ENCODE data around the gene ST6GALNAC4.

Gene ST6GALNAC4

DNA sequence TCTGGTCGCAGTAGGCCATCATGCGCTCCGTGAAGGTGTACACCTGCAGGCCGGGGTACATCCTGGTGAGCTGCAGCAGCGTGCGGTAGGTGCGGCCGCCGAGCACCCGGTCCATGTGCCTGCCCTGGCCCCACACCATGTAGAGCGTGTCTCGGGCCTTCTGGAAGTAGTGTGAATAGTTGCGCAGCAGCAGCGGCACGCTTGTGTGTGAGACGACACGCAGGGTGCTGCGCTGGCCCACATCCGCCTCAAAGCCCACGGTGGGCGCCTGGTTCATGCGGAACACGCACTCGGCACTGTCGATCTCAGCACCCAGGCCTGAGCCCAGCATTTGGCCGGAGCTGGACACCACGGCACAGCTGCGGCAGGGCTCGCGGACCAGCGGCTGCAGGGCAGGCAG is 4.5 kb downstream of the ST6GALNAC4 start:
- no peak for DNase-seq (ENCODE audit: low read depth in 3 of 3)

DNA sequence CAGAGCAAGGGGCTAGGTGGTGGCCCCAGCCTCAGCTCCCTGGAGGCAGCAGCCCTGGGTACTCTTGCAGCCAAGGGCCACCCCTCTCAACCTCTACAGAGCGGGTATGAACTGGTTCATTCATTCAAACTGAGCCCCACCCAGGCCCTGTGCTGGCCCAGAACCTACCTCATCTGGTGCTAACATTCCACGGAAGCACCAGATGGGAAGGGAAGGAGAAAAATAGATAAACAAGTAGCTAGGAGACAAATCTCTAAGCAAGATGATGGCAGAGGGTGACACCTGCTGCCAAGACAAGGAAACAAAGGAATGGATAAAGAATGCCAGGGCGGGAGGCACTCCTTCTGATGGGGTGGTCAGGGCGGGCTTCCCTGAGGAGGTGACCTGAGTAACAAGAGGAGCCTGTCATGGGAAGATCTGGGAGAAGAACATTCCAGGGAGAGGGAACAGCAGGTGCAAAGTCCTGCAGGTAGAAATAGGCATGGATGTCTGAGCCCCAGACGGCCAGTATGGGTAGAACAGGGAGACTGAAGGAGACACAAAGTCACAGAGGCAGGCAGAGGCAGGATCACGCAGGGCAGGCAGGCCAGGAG is 6.1 kb downstream of the ST6GALNAC4 start:
- no peak for DNase-seq (ENCODE audit: low read depth in 3 of 3)

DNA sequence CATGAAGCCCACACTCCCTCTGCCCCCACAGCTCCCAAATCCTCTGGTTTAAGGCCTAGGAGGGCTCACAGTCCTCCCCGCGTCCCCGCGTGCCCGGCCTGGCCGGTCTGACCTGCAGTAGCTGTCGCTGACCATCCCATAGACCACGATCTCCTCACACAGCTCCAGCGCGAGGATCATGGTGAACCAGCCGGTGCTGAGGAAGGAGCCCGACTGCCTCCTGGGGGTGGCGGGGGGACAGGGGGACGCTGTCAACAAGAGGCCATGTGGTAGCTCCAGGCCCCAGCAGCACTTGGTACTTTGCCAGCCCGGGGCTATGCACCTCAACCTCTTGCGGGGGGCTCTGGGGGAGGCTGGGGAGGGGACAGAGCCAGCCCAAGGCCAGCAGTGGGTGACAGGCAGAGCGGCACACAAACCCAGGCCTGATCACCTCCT is 7.0 kb downstream of the ST6GALNAC4 start:
- DNase-seq (ENCODE audit: low read depth in 3 of 3), result no peak

- no peak for DNase-seq (ENCODE audit: low read depth in 3 of 3)
Measured at GRCh38 chr9:127908660-127908926, 8.2 kb downstream of the ST6GALNAC4 start.

DNA sequence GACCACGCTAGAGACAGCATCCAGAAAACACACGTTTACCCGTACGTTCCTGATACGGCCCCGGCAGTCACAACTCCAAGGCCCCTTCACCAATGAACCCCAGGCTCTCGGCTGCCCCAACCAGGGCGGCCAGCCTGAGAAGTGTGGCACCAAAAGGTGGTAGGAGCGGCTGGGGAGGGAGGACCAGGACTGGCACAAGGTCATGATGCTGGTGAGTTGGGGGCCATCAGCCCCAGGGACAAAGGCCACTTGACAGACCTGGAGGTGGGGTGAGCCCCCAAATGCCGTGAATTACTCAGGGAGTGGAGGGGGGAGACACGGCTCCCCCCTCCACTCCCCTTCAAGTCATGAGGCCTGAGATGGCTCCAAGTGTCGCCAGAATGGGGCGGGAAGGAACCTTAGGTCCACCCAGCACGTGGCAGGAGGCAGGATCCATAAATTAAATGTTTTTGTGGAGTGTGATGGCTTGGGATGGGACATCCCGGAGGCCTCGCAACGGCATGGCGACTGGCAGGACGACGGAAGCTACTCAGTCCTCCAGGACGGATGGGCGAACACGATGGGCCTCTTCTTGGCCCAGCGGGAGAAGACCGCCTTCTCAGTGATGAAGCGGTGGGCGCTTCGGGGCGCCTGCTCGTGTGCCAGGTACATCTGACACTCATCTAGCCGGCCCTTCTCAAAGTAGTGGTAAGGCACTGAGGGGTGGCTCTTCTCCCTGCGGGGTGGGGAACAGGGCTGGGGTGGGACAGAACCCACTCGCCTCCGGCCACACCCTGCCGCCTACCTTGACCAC is 8.8 kb downstream of the ST6GALNAC4 start:
- no peak for DNase-seq (ENCODE audit: low read depth in 3 of 3)

DNA sequence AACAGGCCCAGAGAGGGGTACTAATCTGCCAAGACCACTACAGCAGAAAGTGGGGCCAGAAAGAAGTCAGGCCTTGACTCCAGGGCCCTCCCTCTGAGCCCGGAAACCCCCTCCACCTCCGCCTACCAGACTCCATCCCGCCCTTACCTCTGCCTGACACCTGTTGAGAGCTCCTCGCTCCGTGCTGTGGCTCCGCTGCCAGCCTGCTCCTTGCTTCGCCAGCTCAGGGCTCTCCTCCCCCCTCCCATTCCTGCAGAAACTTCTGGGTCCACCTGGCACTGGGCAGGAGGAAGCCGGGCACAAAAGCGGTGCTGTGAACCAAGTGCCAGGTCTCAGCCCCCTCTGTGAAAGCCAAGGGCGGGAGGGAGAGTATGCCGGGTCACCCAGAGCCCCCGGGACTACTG is 11.1 kb downstream of the ST6GALNAC4 start:
- DNase-seq (ENCODE audit: low read depth in 3 of 3), result peak in 1 of 3 donors; percentile 46

GRCh38 chr9:127905004-127905728 is 11.7 kb downstream of the ST6GALNAC4 start:
- DNase-seq (ENCODE audit: low read depth in 3 of 3), result peak in 1 of 3 donors; percentile 50

DNA sequence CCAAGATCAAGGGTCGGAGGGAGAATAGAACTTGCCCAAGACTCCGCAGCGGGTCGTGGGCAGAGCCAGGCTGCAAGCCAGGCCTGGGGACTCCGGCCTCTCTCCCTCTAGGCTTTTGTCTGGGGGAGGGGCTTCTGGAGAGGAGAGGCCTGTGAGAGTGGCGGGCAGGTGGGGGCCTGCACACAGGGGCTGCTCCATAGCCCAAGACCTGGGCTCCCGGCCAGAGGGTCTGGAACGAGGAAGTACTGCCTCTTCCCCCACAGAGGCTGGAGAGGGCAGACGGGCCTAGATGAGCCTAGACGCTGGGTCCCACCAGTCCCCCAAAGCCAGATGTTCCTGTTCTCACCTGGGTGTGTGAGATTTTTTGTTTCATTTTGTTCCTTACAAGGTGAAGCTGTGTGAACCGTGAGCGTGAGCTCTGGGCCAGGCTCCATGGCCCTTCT is 12.3 kb downstream of the ST6GALNAC4 start:
- peak in 1 of 3 donors; percentile 31 for DNase-seq (ENCODE audit: low read depth in 3 of 3)

DNA sequence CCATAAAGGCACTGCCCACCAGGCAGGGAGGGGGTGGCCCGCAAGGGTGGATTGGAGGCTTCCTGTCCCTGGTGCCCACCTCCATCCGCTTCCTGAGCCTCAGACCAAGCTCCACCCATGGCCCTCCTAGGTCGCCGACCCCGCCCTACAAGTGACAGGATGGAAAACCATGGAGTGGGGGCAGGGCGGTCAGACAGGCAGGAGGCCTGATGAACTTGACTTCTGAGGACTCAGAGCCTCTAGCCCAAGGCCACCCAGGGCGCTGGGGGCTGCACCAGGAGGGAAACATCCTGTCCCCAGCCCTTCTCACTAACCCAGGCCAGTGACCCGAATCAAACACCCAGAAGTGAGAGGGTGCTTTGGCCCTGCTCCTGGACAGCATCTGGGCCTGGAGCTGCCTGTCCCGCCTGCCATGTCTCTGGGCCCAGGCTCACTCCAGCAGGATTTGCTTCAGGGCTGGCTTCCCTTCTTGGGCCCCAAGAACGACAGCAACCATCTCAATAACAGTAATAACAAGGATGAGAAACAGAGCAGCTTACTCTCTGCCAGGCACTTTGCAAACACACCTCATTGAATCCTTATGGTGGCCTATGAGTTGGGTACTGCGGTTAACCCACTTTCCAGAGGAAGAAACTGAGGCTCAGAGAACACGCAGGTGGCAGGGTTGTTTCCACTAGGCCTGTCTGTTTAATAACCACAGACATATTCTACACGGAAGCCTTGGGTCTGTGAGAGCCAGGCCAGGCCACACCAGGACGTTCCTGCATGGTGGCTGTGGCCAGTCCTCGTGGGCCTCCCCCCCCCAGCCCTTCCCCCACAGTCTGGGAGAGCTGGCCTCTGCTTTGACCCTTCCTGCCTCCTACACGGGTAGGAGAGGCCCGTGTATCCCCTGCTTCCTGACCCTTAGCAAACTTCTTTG is 13.0 kb downstream of the ST6GALNAC4 start:
- peak; percentile 71 to 88 (median 79) for DNase-seq (ENCODE audit: low read depth in 3 of 3)

GRCh38 chr9:127899128-127899943 is 17.5 kb downstream of the ST6GALNAC4 start, which contains the start of gene ST6GALNAC6:
Gene ST6GALNAC6 (minus strand): TSS chr9:127899603. CDS start chr9:127897981, 1,622 bp downstream.
- DNase-seq (ENCODE audit: low read depth in 3 of 3), result peak in 2 of 3 donors; percentile 40 to 68

- DNase-seq (ENCODE audit: low read depth in 3 of 3), result no peak
Measured at GRCh38 chr9:127898433-127899127, 18.3 kb downstream of the ST6GALNAC4 start.

DNA sequence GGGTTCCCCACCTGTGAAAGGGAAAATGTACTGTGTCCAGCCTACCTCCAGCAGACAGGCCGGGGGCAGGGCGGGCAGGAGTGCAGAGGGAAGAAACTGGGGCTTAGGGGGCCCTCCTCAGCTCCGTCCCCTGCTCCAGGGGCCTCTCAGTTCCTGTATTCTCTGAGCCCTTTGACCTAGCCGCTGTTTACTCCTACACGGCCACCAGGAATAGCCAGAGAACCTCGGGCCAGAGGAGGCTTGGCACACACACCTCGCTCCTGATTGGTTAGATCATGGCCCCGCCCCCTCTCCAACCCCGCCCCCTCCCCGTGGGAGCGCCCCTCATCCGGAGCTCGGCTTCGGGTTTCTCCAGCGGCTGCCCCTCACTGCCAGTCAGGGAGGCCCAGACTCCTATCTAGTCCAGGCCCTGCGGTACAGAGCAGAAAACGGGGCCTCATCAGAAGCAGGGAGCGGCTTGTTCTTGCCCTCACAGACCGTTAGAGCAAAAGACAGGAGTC is 19.6 kb downstream of the ST6GALNAC4 start:
- DNase-seq (ENCODE audit: low read depth in 3 of 3), result peak in 1 of 3 donors; percentile 33

GRCh38 chr9:127896395-127897192 is 20.2 kb downstream of the ST6GALNAC4 start:
- no peak for DNase-seq (ENCODE audit: low read depth in 3 of 3)

DNA sequence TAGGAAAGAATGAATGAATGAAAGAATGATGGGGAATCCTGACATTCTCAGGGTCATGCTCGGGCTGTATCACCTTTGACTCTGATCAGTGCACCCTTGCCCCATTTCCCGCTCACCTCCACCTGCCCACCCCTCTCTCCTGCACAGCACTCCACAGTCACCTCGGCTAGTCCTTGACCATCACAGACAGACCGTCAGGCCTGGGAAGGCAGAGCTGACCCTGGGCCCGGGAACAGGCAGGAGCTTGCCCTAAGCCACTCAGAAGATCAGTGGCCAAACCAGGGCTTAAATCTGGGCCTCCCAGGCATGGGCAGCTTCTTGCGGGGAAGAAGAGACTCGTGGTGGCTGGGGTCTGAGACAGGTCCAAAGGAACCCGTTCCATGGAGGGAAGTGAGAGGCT is 21.0 kb downstream of the ST6GALNAC4 start:
- no peak for DNase-seq (ENCODE audit: low read depth in 3 of 3)

DNA sequence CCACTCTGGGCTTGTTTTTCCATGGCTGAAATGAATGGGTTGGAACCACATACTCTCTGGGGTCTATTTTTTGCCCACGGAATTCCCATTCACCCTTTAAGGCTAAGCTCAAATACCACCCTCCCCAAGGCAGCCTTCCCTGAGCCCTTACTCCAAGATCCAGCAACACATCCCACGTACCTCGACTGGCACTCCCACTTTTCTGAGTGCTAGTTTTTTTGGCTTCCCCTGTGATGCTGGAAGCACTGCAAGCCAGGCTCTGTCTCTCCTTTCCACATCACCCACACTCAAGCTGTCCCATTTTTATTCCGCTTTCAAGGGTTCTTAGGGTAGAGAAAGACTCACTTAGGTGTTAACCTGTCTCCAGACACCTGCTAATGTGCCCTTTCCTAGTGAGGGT is 23.4 kb downstream of the ST6GALNAC4 start:
- no peak for DNase-seq (ENCODE audit: low read depth in 3 of 3)

- DNase-seq (ENCODE audit: low read depth in 3 of 3), result no peak
Measured at GRCh38 chr9:127892831-127893230, 24.0 kb downstream of the ST6GALNAC4 start.

- no peak for DNase-seq (ENCODE audit: low read depth in 3 of 3)
Measured at GRCh38 chr9:127890053-127890452, 26.8 kb downstream of the ST6GALNAC4 start.

- no peak for DNase-seq (ENCODE audit: low read depth in 3 of 3)
Measured at GRCh38 chr9:127887792-127888191, 29.0 kb downstream of the ST6GALNAC4 start.

DNA sequence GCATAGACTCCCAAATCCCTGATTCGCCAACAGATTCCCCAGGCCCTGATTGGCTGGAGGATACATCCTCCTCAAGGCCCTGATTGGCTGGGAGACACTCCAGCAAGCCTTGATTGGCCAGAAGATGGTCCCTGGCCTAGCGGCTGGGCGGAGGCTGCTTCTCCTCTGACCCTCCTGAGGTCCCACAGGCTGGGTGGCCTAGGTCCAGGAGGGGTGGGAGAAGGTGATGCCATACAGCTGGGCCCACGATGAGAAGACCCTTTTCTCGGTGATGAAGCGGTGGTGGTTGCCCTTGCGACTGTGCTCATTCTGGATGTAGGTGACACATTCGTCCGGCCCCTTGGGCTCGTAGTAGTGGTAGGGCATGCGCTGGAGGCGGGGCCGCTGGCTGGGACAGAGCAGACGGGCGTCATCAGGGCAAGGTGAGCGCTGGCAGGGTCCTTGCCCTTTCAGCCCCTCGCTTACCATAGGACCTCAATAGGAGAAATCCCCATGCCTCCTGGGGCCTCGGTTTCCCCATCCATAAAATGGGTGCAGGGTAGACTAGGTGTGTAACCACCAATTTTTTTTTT is 30.4 kb downstream of the ST6GALNAC4 start:
- no peak for DNase-seq (ENCODE audit: low read depth in 3 of 3)
